HG02885 (cell line): ENCODE results near the gene RASL10B.

Experiments
- ATAC-seq: cut with Tn5 transposase; IDR thresholded peaks from one replicate; pipeline ENCODE4 v1.9.1; 2021; ENCODE audit warnings: mild to moderate bottlenecking; ENCODE audit not compliant: unreplicated experiment, poor library complexity

The RASL10B gene

DNA sequence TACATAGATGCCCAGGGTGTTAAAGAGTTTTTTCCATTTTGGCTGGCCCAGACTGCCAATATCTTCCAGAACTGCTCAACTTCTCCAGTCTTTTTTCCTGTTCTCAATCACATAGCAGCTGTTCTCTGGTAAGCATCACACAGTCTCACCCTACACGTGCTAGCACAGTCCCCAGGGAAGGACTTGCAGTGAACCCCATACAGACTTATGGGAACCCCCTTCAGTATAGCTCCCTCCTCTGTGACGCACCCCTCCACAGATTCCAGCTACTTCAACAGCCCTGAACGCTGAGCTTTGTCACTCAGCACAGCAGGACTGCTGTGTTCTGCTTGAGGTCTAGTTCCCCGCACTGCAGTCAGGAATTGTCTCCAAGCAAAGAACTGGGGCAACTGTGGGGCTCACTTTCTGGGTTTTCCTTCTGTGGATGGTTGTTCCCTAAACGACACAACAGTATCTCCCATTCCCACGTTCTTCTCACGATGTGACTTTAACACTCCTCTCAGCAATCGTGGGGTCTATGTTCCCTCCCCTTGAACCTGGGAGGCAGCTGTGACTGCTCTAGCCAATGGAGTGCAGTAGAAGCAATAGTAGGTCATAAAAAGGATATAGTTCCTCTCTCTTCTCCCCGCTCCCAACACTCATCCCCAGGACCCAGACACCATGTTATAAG is 60.4 kb downstream of the RASL10B start:
- ATAC-seq: no peak
